ENCODE results near the gene PRELP. TPM values are rescaled to one million over a fixed set of nuclear protein-coding genes. Genes with fewer than 3 reads are reported as not detected.

The PRELP gene
- total RNA-seq, 1 experiment from 2014 or later, result not detected

DNA sequence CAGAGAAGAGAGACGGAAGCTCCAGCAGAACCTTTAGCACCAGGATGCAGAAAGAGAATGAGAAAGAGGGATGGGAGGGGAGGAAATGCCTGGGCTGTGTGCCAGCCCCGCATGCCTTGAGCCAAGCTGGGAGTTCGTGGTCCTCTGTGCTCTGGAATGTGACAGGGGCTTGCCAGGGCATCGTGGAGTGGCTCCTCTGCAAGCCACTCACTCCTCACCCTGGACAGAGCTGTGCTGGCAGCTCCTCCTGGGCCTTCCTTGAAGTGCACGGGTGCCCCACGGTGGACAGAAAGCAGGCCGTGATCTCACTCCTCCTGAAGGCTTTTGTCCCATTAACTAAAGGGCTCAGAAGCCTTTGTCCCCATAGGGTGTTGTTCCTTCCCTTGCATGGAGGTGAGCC, 34.8 kb upstream of the PRELP start:
- Histone ChIP-seq H2AFZ (ENCODE audit: low read length) (no peak overlapping the region), H3K27ac (ENCODE audit: low read length) (no peak overlapping the region), H3K9me3 (ENCODE audit: low read length) (no peaks in the 10 kb centered on the region), H4K20me1 (ENCODE audit: low read length) (no peaks in the 10 kb centered on the region), H3K4me1 (ENCODE audit: insufficient read depth, low read length) (no peaks in the 10 kb centered on the region), H3K79me2 (ENCODE audit: low read length) (no peaks in the 10 kb centered on the region), H3F3A (ENCODE audit: low read length, unreplicated experiment) (no peaks in the 10 kb centered on the region), H3K4me3 (ENCODE audit: low read length) (no peak overlapping the region), H3K9ac (ENCODE audit: low read length) (no peak overlapping the region), H3K9me2 (replicated peaks; ENCODE audit: low read length) (no peaks in the 10 kb centered on the region), H3K27me3 (ENCODE audit: low read length) (peaks cover 66% of the 10 kb centered on the region), H3K4me2 (ENCODE audit: low read length) (no peak overlapping the region), H3K36me3 (ENCODE audit: low read depth, low read length) (no peaks in the 10 kb centered on the region)
- peak; percentile 47 for DNase-seq
- ATAC-seq, result peak; percentile 95
- TF ChIP-seq EZH2 (IDR thresholded peaks at IDR 0.05; ENCODE audit: low read length, unreplicated experiment) (no peak), EZH2phosphoT487 (IDR thresholded peaks at IDR 0.05; ENCODE audit: borderline replicate concordance, low read length) (no peak)
- TF ChIP-seq, protein P1, sequence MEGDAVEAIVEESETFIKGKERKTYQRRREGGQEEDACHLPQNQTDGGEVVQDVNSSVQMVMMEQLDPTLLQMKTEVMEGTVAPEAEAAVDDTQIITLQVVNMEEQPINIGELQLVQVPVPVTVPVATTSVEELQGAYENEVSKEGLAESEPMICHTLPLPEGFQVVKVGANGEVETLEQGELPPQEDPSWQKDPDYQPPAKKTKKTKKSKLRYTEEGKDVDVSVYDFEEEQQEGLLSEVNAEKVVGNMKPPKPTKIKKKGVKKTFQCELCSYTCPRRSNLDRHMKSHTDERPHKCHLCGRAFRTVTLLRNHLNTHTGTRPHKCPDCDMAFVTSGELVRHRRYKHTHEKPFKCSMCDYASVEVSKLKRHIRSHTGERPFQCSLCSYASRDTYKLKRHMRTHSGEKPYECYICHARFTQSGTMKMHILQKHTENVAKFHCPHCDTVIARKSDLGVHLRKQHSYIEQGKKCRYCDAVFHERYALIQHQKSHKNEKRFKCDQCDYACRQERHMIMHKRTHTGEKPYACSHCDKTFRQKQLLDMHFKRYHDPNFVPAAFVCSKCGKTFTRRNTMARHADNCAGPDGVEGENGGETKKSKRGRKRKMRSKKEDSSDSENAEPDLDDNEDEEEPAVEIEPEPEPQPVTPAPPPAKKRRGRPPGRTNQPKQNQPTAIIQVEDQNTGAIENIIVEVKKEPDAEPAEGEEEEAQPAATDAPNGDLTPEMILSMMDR (conservative IDR thresholded peaks at IDR 0.05; ENCODE audit: low read depth, low read length), result peak; percentile 60
- ChIA-PET POLR2A (ENCODE audit: unreplicated experiment) (no interaction called here), CTCF (interaction anchor here (0.8 to 1.2 kb wide), 8 partner anchors 15 to 168 kb away, joined by 3 to 6 read pairs (median 3); no protein-coding TSS in a partner anchor)
- BruUV-seq (replicated peaks), result no TSS peak
- intact Hi-C loops (cut with micrococcal nuclease), result loop anchor here (1.0 to 5.0 kb wide), 2 partner anchors 100 to 173 kb away; no protein-coding TSS in a partner anchor

DNA sequence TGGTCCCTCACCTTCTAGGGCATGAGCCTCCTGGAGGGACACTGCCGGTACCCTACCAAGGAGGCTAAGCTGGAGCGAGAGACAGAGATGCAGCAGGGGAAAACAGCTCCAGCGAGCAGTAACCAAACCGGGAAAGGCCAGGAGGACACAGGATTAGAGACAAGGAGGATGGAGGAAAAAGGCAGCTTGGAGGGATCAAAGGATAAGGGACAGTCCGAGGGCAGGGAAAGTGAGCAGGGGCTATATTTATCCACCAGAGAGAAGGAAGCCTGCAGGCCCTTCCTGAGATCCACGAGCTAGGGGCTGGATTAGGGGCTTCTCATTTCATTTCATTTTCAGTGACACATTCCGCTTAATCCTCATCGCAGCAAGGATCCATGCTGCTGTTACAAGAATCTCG, 33.8 kb upstream of the PRELP start:
- Histone ChIP-seq H3K4me1 (ENCODE audit: insufficient read depth, low read length) (no peaks in the 10 kb centered on the region), H2AFZ (ENCODE audit: low read length) (no peak overlapping the region), H3K27me3 (ENCODE audit: low read length) (peaks cover 76% of the 10 kb centered on the region), H3K9ac (ENCODE audit: low read length) (no peak overlapping the region), H3F3A (ENCODE audit: low read length, unreplicated experiment) (no peaks in the 10 kb centered on the region), H3K4me3 (ENCODE audit: low read length) (no peak overlapping the region), H3K79me2 (ENCODE audit: low read length) (no peaks in the 10 kb centered on the region), H3K9me2 (replicated peaks; ENCODE audit: low read length) (no peaks in the 10 kb centered on the region), H3K9me3 (ENCODE audit: low read length) (no peaks in the 10 kb centered on the region), H4K20me1 (ENCODE audit: low read length) (no peaks in the 10 kb centered on the region), H3K4me2 (ENCODE audit: low read length) (no peak overlapping the region), H3K27ac (ENCODE audit: low read length) (no peak overlapping the region), H3K36me3 (ENCODE audit: low read depth, low read length) (no peaks in the 10 kb centered on the region)
- CTCF ChIA-PET, result no interaction called here
- ATAC-seq, result no peak
- POLR2A ChIA-PET (ENCODE audit: unreplicated experiment), result interaction anchor here (0.5 to 0.6 kb wide), 2 partner anchors 251 to 1132 kb away, joined by 3 read pairs; no protein-coding TSS in a partner anchor
- intact Hi-C loops (cut with micrococcal nuclease), result loop anchor here (1.0 to 5.0 kb wide), 2 partner anchors 101 to 174 kb away; no protein-coding TSS in a partner anchor
- BruUV-seq (replicated peaks), result no TSS peak
- no peak for DNase-seq
- no peak for TF ChIP-seq EZH2 (IDR thresholded peaks at IDR 0.05; ENCODE audit: low read length, unreplicated experiment)
- no peak for TF ChIP-seq EZH2phosphoT487 (IDR thresholded peaks at IDR 0.05; ENCODE audit: borderline replicate concordance, low read length)
- TF ChIP-seq, protein P1 (conservative IDR thresholded peaks at IDR 0.05; ENCODE audit: low read depth, low read length), result no peak

DNA sequence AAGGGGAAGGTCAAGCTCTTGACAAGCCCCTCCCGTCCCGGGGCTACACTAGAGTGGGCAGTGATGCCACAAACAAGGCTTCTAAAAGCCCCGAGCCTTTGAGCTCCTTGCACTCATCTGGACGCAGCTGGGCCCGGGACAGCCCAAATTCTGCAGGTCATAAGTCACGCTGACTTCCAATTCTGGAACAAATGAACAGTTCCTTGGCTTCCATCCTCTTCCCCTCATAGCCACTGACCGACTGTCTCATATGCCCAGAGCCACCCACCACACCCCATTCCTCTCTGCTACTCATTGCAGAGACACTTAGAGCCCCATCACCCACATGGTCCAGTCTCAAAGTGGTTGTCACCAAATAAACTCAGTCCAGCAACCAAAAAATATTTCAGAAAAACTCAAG, 32.8 kb upstream of the PRELP start:
- CTCF ChIA-PET, result no interaction called here
- TF ChIP-seq EZH2 (IDR thresholded peaks at IDR 0.05; ENCODE audit: low read length, unreplicated experiment), result no peak
- TF ChIP-seq, protein P1 (conservative IDR thresholded peaks at IDR 0.05; ENCODE audit: low read depth, low read length), result no peak
- no peak for TF ChIP-seq EZH2phosphoT487 (IDR thresholded peaks at IDR 0.05; ENCODE audit: borderline replicate concordance, low read length)
- no peak overlapping the region for H2AFZ ChIP-seq (ENCODE audit: low read length)
- H3K4me2 ChIP-seq (ENCODE audit: low read length), result no peak overlapping the region
- H3K9me2 ChIP-seq (replicated peaks; ENCODE audit: low read length), result no peaks in the 10 kb centered on the region
- no peaks in the 10 kb centered on the region for H3K79me2 ChIP-seq (ENCODE audit: low read length)
- no peaks in the 10 kb centered on the region for H4K20me1 ChIP-seq (ENCODE audit: low read length)
- POLR2A ChIA-PET (ENCODE audit: unreplicated experiment), result no interaction called here
- H3K27ac ChIP-seq (ENCODE audit: low read length), result no peak overlapping the region
- intact Hi-C loops (cut with micrococcal nuclease), result loop anchor here (5.0 kb wide), 1 partner anchor 176 kb away; no protein-coding TSS in a partner anchor
- H3K9ac ChIP-seq (ENCODE audit: low read length), result no peak overlapping the region
- no peak overlapping the region for H3K4me3 ChIP-seq (ENCODE audit: low read length)
- DNase-seq, result no peak
- peaks cover 84% of the 10 kb centered on the region for H3K27me3 ChIP-seq (ENCODE audit: low read length)
- H3F3A ChIP-seq (ENCODE audit: low read length, unreplicated experiment), result no peaks in the 10 kb centered on the region
- no peaks in the 10 kb centered on the region for H3K36me3 ChIP-seq (ENCODE audit: low read depth, low read length)
- H3K9me3 ChIP-seq (ENCODE audit: low read length), result no peaks in the 10 kb centered on the region
- no TSS peak for BruUV-seq (replicated peaks)
- no peaks in the 10 kb centered on the region for H3K4me1 ChIP-seq (ENCODE audit: insufficient read depth, low read length)
- no peak for ATAC-seq
